ENCODE measurements around the gene UTF1.

GRCh38 chr10:133209117-133209516 lies 20.9 kb upstream of the UTF1 start:
- TF ChIP-seq CTCF (IDR thresholded peaks at IDR 0.05) (no peak), POLR2A (IDR thresholded peaks at IDR 0.05) (no peak), POLR2AphosphoS5 (IDR thresholded peaks at IDR 0.05) (no peak), EP300 (IDR thresholded peaks at IDR 0.05) (no peak)
